Measurements from ENCODE around the gene SNAPC3.

The SNAPC3 gene

GRCh38 chr9:15417626-15418025 lies 5.0 kb upstream of the SNAPC3 start (continued):
- TF ChIP-seq ZNF488 (tag by site-specific recombination; IDR thresholded peaks at IDR 0.05) (no peak), PBX3 (CRISPR knock-in tag; IDR thresholded peaks at IDR 0.05) (no peak), ZNF416 (tag by site-specific recombination; IDR thresholded peaks at IDR 0.05) (no peak), ZNF398 (tag by site-specific recombination; IDR thresholded peaks at IDR 0.05) (no peak)

- Histone ChIP-seq H3K9me3 (ENCODE audit: control insufficient read depth, insufficient read depth, low read depth, low read length) (no peaks in the 10 kb centered on the region), H3K4me3 (ENCODE audit: low read depth, low read length) (no peak overlapping the region), H3K4me1 (ENCODE audit: control insufficient read depth, insufficient read depth, low read length) (no peaks in the 10 kb centered on the region), H3K36me3 (ENCODE audit: control insufficient read depth in 2 of 2, insufficient read depth in 1 of 2, low read length in 2 of 2) (peaks cover 5 to 13% of the 10 kb centered on the region in 2 experiments; a peak in 2 of 3 replicates), H3K27ac (ENCODE audit: extremely low read depth, low read depth, low read length) (no peak overlapping the region)
- ChIA-PET POLR2A (interaction anchor here (1.2 kb wide), 1 partner anchor 11 kb away, joined by 4 read pairs; no protein-coding TSS in a partner anchor), CTCF (no interaction called here)
- no peak for TF ChIP-seq ZNF157 (tag by site-specific recombination; IDR thresholded peaks at IDR 0.05)
Observed at GRCh38 chr9:15420796-15421195, 1.9 kb upstream of the SNAPC3 start.

- CTCF ChIA-PET = interaction anchor here (1.0 kb wide), 1 partner anchor 114 kb away, joined by 3 read pairs; the partner anchor contains the start of gene TTC39B
- POLR2A ChIA-PET = interaction anchor here (1.1 kb wide), 1 partner anchor 132 kb away, joined by 3 read pairs; no protein-coding TSS in a partner anchor
- Histone ChIP-seq H3K4me1 (ENCODE audit: control insufficient read depth, insufficient read depth, low read length) (no peaks in the 10 kb centered on the region), H3K4me3 (ENCODE audit: low read depth, low read length) (no peak overlapping the region), H3K27ac (ENCODE audit: extremely low read depth, low read depth, low read length) (no peak overlapping the region), H3K36me3 (ENCODE audit: control insufficient read depth in 2 of 2, insufficient read depth in 1 of 2, low read length in 2 of 2) (peaks cover 10 to 20% of the 10 kb centered on the region in 2 experiments; a peak in 2 of 3 replicates), H3K9me3 (ENCODE audit: control insufficient read depth, insufficient read depth, low read depth, low read length) (no peaks in the 10 kb centered on the region)
- TF ChIP-seq SCRT1 (tag by site-specific recombination; IDR thresholded peaks at IDR 0.05; ENCODE audit: borderline replicate concordance) (peak; percentile 52; the same call in 1 of the 2 replicates), PRDM2 (tag by site-specific recombination; IDR thresholded peaks at IDR 0.05; ENCODE audit: borderline replicate concordance) (no peak), ZNF776 (tag by site-specific recombination; IDR thresholded peaks at IDR 0.05; ENCODE audit: borderline replicate concordance) (no peak), FEZF1 (tag by site-specific recombination; IDR thresholded peaks at IDR 0.05) (no peak), ZNF114 (tag by site-specific recombination; IDR thresholded peaks at IDR 0.05) (no peak), SCRT2 (tag by site-specific recombination; IDR thresholded peaks at IDR 0.05) (peak; percentile 93), ZNF416 (tag by site-specific recombination; IDR thresholded peaks at IDR 0.05) (no peak), ZNF704 (tag by site-specific recombination; IDR thresholded peaks at IDR 0.05) (no peak), ZNF324 (tag by site-specific recombination; IDR thresholded peaks at IDR 0.05) (no peak), ZNF202 (tag by site-specific recombination; IDR thresholded peaks at IDR 0.05; ENCODE audit: borderline replicate concordance) (no peak), ZNF133 (tag by site-specific recombination; IDR thresholded peaks at IDR 0.05) (no peak), ZNF449 (tag by site-specific recombination; IDR thresholded peaks at IDR 0.05) (no peak), ZNF513 (tag by site-specific recombination; IDR thresholded peaks at IDR 0.05) (no peak), ZNF140 (tag by site-specific recombination; IDR thresholded peaks at IDR 0.05) (no peak)
Observed at GRCh38 chr9:15421532-15421931, 1.1 kb upstream of the SNAPC3 start.
